Large intestine (tissue), 3 donors: Measurements from ENCODE around the gene MBNL2. TPM values are rescaled to one million over a fixed set of nuclear protein-coding genes. Genes with fewer than 3 reads are reported as not detected.
A peak's percentile ranks its signal among the peaks of the same experiment; 100 is the strongest.

Experiments
- DNase-seq, 2 donors: peaks; one replicate each; pipeline versions ENCODE4 v3.0.0 to v3.0.0-alpha.2; 2013
- H3K27ac ChIP-seq: one replicate; pipeline ENCODE4 v1.5.1; 2013; ENCODE audit warnings: low read length
- H3K27me3 ChIP-seq: 2 replicates; pipeline ENCODE4 v1.6.1; 2013; ENCODE audit warnings: low read length; ENCODE audit not compliant: control insufficient read depth, insufficient read depth
- H3K36me3 ChIP-seq: 2 replicates; pipeline ENCODE4 v1.6.1; 2013; ENCODE audit warnings: low read length; ENCODE audit not compliant: control insufficient read depth, insufficient read depth
- H3K4me1 ChIP-seq: one replicate; pipeline ENCODE4 v1.6.1; 2013; ENCODE audit warnings: low read length; ENCODE audit not compliant: control insufficient read depth, insufficient read depth
- H3K4me3 ChIP-seq: one replicate; pipeline ENCODE4 v1.5.1; 2013; ENCODE audit warnings: low read length
- H3K9me3 ChIP-seq: one replicate; pipeline ENCODE4 v1.6.1; 2013; ENCODE audit warnings: mild to moderate bottlenecking, low read depth, low read length, moderate library complexity; ENCODE audit not compliant: control insufficient read depth
- WGBS: methylation state at CpG from one replicate; pipeline ENCODE4 v1.1.5; 2013; ENCODE audit warnings: low lambda C conversion rate; ENCODE audit not compliant: insufficient coverage; 5-methylcytosine and 5-hydroxymethylcytosine counted together
- polyA plus RNA-seq: library from polyadenylated mRNA; unstranded; fragments of 120-200 nt; gene quantifications from one replicate; pipeline ENCODE4 v1.2.1, GENCODE V29; 2013

Gene MBNL2
- polyA plus RNA-seq, 1 donor: 38.6 TPM

GRCh38 chr13:97432917-97433726 lies 211.0 kb downstream of the MBNL2 start:
- peak overlapping the region; percentile 100 for H3K27ac ChIP-seq
- WGBS: no CpG with 5 or more reads among the region's 50 CpGs
- H3K36me3 ChIP-seq: no peaks in the 10 kb centered on the region
- no peaks in the 10 kb centered on the region for H3K9me3 ChIP-seq
- peaks cover 19% of the 10 kb centered on the region for H3K4me1 ChIP-seq
- peak overlapping the region; percentile 88 for H3K4me3 ChIP-seq
- peak; percentile 100 for DNase-seq
- H3K27me3 ChIP-seq: no peaks in the 10 kb centered on the region

- Histone ChIP-seq H3K9me3 (no peaks in the 10 kb centered on the region), H3K36me3 (peaks cover 3% of the 10 kb centered on the region), H3K27ac (peak within 1 kb of the TSS; percentile 100), H3K4me3 (peak within 1 kb of the TSS; percentile 88), H3K4me1 (peaks cover 19% of the 10 kb centered on the region), H3K27me3 (no peaks in the 10 kb centered on the region)
- DNase-seq: peak; percentile 92 to 94
- no CpG with 5 or more reads among the region's 94 CpGs for WGBS
Observed at GRCh38 chr13:97433727-97434396, 211.7 kb downstream of the MBNL2 start, which contains the start of gene RAP2A. TSS of gene RAP2A (plus strand) at chr13:97434169. CDS start at chr13:97434471, 302 bp downstream.

DNA sequence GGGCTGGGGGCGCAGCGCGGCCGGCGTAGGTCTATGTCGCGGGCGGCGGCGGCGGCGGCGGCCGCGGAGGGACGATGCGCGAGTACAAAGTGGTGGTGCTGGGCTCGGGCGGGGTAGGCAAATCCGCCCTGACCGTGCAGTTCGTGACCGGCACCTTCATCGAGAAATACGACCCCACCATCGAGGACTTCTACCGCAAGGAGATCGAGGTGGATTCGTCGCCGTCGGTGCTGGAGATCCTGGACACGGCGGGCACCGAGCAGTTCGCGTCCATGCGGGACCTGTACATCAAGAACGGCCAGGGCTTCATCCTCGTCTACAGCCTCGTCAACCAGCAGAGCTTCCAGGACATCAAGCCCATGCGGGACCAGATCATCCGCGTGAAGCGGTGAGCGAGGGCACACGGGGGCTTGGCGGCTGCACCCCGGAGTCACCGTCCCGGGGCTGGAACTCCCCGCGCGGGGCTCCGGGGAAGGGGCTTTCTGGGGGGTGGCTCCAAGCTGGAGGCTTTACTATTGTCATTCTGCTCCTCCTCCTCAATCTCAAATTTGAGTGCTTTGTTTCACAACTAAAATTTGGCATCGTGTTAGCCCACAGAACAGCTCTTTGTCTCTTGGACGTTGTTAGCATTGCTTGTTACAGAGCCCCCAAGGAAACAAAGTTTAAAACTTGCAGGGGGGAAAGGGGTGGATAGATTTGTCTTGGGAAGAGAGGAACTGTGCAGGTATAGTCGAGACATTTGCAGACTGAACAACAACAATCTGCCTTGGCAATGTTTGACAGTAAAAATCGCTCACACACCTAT lies 212.5 kb downstream of the MBNL2 start:
- Histone ChIP-seq H3K36me3 (peaks cover 3% of the 10 kb centered on the region), H3K4me3 (peak overlapping the region; percentile 73), H3K27ac (peak overlapping the region; percentile 68), H3K9me3 (no peaks in the 10 kb centered on the region), H3K4me1 (peaks cover 19% of the 10 kb centered on the region), H3K27me3 (no peaks in the 10 kb centered on the region)
- DNase-seq: peak; percentile 23 to 70
- no CpG with 5 or more reads among the region's 60 CpGs for WGBS

DNA sequence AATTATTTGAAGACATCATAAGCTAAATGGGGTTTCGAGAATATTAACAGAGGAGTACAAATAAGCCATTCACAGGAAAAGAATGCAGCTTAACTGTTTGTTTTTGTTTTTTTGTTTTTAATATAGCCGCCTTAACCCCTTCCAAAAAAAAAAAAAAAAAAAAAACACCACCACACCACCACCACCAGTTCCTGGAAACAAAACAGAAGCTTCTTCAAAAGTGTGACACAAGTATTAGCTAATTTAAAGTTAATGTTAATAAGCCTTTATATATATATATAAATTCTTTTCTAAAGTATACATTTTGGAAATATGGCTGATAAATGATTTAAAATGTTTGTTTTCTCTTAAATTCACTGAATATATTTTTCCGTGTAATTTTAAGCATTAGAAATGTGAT lies 213.2 kb downstream of the MBNL2 start:
- 14% methylated on average over 2 of the region's 3 CpGs for WGBS
- Histone ChIP-seq H3K27me3 (no peaks in the 10 kb centered on the region), H3K36me3 (peaks cover 3% of the 10 kb centered on the region), H3K27ac (peak overlapping the region; percentile 68), H3K4me3 (peak overlapping the region; percentile 73), H3K9me3 (no peaks in the 10 kb centered on the region), H3K4me1 (peaks cover 17% of the 10 kb centered on the region)
- DNase-seq: no peak

DNA sequence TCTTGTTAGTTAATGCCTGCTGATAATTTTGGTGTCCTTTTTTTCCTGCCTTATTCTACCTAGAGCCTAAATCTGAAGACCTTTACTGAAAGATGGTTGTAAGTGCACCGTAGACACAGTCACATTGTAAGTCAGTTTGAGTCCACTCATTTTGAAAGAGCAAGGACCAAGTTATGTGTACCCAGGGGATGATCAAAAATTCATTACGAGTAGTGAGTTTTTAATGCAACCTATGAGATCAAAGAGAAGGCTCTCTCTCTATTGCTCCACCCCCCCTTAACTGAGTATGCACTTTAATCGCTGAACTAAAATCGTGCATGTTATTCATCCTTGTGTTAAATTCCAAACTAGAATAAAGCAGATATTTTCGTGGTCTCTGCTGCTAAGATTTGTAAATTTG lies 213.7 kb downstream of the MBNL2 start:
- H3K27me3 ChIP-seq: no peaks in the 10 kb centered on the region
- H3K4me1 ChIP-seq: peaks cover 14% of the 10 kb centered on the region
- no peak for DNase-seq
- H3K9me3 ChIP-seq: no peaks in the 10 kb centered on the region
- H3K36me3 ChIP-seq: peaks cover 3% of the 10 kb centered on the region
- 13% methylated on average over 2 of the region's 5 CpGs for WGBS
- no peak overlapping the region for H3K27ac ChIP-seq
- peak overlapping the region; percentile 10 for H3K4me3 ChIP-seq

DNA sequence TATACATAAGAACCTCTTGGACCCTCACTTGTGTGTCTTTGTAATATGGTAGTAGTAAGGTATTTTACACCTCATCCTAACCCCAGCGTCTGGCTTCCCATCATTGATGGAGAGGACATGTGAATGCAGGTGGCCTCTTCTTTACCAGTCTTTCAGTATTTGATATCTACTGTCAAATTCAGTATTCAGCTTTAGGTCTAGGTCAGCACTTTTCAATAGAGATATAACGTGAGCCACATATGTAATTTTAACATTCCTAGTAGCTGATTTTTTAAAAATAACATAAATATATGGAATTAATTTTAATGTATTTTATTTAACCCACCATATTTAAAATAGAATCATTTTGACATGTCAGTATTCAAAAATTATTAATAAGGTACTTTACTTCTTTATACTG lies 214.7 kb downstream of the MBNL2 start:
- H3K4me3 ChIP-seq: no peak overlapping the region
- no peaks in the 10 kb centered on the region for H3K9me3 ChIP-seq
- peaks cover 5% of the 10 kb centered on the region for H3K4me1 ChIP-seq
- no peaks in the 10 kb centered on the region for H3K27me3 ChIP-seq
- 100% methylated on average over 1 of the region's 2 CpGs for WGBS
- H3K27ac ChIP-seq: no peak overlapping the region
- H3K36me3 ChIP-seq: peaks cover 3% of the 10 kb centered on the region
- no peak for DNase-seq

GRCh38 chr13:97437729-97438128 lies 215.6 kb downstream of the MBNL2 start:
- H3K27me3 ChIP-seq: no peaks in the 10 kb centered on the region
- WGBS: no CpG with 5 or more reads among the region's 2 CpGs
- peaks cover 3% of the 10 kb centered on the region for H3K36me3 ChIP-seq
- no peaks in the 10 kb centered on the region for H3K9me3 ChIP-seq
- no peak overlapping the region for H3K27ac ChIP-seq
- no peak for DNase-seq
- H3K4me3 ChIP-seq: no peak overlapping the region
- H3K4me1 ChIP-seq: no peaks in the 10 kb centered on the region

DNA sequence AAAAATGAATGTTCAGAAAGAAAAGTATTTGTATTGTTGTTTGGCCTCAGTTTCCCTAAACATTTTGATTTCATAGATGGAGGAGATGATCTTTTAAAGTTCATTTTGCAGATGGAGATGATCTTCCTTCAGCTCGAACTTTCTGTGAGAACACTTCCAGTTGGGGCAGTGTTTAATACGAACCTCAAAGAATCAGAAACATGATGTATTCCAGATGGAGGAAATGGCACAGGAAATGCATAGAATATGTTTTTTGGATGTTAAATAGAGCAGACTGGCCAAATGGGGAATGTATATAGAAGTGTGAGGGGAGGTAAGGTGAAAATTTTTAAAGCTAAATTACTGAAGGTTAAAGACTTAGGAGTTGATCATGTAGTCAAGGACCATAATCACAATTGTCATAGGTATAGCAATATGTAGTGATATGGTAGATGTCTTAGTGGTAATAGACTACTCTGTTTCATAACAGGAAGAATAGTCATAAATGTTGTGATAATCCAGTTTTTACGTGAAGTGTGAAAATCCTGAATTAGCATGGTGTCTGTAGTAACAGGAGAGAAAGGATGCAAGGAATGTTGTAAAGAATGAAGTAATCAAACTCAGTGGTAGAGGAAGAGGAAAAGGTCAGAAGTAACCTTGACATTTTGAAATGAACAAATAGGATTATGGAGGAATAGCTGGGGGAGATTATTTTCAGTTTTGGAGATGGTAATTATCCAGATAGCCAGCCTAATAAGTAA lies 216.9 kb downstream of the MBNL2 start:
- 75% methylated on average over 3 of the region's 3 CpGs for WGBS
- Histone ChIP-seq H3K4me3 (no peak overlapping the region), H3K36me3 (peaks cover 3% of the 10 kb centered on the region), H3K9me3 (no peaks in the 10 kb centered on the region), H3K27ac (no peak overlapping the region), H3K27me3 (no peaks in the 10 kb centered on the region), H3K4me1 (no peaks in the 10 kb centered on the region)
- DNase-seq: no peak

- Histone ChIP-seq H3K27ac (no peak overlapping the region), H3K9me3 (no peaks in the 10 kb centered on the region), H3K36me3 (peaks cover 3% of the 10 kb centered on the region), H3K27me3 (no peaks in the 10 kb centered on the region), H3K4me3 (no peak overlapping the region), H3K4me1 (no peaks in the 10 kb centered on the region)
- 100% methylated on average over 1 of the region's 2 CpGs for WGBS
- DNase-seq: no peak
Observed at GRCh38 chr13:97440598-97441170, 218.6 kb downstream of the MBNL2 start.
